Epidermal melanocyte (primary cell): ENCODE results near the gene PTPN13.
"Not testable (repeated sequence)": the region's sequence is repeated elsewhere in the genome, so short reads cannot be mapped to it uniquely, and the experiment has no call there.

Experiments used
- DNase-seq: peaks from one replicate; pipeline ENCODE4 v3.0.0; 2011; ENCODE audit warnings: low spot score; ENCODE audit not compliant: insufficient read length

PTPN13 gene

GRCh38 chr4:86631166-86631565, 37.1 kb downstream of the PTPN13 start:
- DNase-seq, result no peak

DNA sequence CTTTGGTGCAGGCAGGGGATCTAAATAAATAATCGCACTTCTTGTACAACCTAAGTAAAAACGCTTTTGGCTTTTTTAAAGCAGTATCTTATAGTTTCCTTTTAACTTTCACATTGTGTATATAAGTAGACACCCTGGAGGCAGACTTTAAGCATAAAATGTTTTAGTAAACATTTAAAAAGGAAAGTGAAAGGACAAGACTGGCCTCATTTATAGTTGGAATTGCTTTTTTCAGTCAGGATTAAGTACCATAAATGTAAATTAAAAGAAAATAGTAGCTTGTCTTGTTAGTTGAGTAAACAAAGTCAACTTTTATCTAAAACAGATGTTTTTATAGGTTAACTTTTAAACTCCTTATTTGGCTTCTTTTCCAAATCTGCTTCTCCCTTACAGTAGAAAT, 39.7 kb downstream of the PTPN13 start:
- no peak for DNase-seq

DNA sequence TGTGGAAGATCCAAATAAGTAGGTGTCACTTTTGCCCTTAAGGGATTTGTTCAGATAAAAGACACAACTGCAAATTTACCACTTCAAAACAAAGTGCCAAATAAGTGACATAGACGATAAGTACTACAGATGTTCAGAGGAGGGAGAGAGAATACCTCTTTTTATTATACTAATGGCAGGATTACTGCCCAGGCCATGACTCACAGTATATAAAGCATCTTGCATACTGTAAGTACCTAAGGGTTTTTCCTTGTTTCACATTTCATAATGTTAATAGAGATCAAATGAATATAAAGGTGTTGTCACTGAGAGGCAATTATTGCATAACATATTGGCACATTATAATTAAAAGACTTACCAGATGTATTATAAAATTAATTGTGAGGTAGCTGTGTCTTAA, 46.4 kb downstream of the PTPN13 start:
- no peak for DNase-seq

- no peak for DNase-seq
Measured at GRCh38 chr4:86641516-86642090, 47.5 kb downstream of the PTPN13 start.

GRCh38 chr4:86644892-86645291, 50.8 kb downstream of the PTPN13 start:
- no peak for DNase-seq

DNA sequence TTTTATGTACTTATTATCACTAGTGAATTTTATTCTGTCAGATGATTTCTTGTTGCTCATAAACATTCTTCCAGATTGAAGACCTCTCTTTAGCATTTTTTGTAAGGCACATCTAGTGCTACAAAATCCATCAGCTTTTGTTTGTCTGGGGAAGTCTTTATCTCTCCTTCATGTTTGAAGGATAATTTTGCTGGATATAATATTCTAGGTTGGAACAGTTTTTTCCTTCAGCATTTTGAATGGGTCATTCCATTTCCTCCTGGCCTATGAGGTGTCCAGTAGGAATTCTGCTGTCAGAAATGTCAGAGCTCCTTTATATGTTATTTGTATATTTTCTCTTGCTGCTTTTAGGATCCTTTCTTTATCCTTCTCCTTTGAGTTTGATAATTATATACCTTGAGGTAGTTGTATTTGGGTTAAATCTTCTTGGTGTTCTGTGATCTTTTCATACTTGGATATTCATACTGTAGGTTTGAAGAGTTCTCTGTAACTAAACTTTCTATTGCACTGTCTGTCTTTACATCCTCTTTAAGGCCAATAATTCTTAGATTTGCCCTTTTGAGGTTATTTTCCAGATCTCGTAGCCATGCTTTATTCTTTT, 58.3 kb downstream of the PTPN13 start:
- DNase-seq, result no peak

DNA sequence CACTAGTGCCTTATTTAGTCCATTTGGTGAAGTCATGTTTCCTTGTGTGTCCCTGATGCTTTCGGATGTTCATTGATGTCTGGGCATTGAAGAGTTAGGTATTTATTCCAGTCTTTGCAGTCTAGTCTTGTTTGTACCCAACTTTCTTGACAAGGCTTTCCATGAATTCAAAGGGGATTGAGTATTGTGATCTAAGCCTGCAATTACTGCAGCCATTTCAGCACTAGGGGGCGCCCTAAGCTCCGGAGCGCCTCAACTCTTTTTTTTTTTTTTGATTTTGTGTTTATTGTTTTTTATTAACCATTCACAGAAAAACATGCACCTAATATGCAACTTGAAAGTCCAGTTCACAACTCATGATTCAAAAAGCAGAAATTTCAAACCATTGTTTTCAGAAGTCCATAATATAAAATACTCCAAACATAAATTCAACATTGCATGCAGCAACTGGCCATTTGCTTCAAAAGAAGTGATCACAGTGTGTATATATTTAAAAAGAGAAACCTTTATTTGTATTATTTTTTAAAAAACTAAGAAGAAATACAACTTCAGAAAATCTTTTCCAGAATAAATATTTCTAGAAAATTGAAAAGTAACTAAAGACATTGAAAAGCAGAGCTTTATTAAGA, 59.2 kb downstream of the PTPN13 start:
- DNase-seq, result no peak

DNA sequence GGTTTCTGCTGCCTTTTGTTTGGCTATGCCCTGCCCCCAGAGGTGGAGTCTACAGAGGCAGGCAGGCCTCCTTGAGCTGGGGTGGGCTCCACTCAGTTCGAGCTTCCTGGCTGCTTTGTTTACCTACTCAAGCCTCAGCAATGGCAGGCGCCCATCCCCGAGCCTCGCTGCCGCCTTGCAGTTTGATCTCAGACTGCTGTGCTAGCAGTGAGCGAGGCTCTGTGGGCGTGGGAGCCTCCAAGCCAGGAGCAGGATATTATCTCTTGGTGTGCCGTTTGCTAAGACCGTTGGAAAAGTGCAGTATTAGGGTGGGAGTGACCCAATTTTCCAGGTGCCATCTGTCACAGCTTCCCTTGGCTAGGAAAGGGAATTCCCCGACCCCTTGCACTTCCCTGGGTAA, 62.7 kb downstream of the PTPN13 start:
- not testable (repeated sequence) for DNase-seq

DNA sequence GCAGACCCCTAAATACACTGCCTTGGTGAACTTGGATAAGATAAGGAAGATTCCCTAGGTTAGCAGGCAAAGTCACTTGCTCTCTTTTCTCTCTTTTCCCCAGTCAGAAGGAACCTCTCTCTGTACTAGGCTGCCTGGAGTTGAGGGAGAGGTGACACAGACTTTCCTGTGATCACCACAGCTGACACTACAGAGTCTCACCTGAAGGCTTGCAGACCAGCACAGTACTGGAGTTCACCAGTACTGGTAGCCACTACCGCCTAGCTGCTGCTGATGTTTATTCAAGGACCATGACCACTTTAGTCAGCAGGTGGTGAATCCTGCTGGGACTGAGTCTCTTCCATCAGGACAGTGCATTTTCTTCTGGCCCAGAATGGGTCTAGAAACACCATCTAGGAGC, 63.3 kb downstream of the PTPN13 start:
- DNase-seq, result no peak

DNA sequence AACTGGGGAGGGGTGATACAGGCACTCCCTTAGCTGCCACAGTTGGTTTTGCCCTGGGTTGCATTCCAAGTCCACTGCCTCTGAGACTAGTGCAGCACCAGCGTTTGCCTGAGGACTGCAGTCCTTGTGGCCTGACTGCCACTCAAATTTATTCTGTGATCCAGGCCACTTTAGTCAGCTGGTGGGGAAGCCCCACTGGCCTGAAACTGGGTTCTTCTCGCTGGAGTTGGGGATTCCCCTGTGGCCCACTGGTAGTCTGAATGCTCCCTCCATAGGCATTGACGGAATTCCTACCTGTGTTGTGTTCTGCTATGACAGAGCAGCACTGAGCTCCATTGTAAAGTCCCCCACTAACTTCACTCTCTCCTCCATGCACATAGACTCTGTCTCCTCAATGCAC, 63.8 kb downstream of the PTPN13 start:
- DNase-seq, result no peak

DNA sequence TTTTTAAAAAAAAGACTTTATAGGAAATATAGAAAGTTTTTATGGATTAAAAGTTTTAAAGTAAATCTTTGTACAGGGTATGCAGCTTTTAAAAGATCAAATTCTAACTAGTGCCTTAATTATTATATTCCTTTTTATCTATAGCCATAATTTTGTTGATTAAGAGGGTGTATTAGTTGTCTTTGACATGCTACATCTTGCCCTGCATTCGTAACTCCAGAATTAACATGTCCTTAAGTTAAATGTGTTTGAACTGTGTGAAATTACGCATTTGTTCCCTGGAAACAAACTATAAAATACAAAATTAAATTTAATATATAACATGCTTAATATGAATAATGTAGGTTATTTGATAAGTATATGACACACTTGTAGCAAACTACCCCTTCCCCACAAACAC, 66.3 kb downstream of the PTPN13 start:
- DNase-seq, result no peak

DNA sequence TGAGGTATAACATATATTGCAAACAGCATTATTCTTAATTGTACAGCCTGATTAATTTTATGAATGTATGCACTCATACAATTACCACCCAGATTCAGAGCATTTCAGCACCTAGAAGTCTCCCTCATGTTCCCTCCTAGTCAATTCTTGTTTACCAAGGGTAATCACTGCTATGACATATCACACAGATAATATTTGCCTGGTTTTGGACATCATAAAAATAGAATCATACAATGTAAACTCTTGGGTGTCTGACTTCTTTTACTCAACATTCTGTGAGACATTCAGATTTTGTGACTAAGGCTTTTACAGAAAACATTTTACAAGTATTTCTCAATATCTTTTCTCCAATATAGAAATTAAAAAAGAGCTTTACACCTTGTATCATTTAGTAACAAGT, 66.9 kb downstream of the PTPN13 start:
- no peak for DNase-seq

- no peak for DNase-seq
Measured at GRCh38 chr4:86661418-86661817, 67.3 kb downstream of the PTPN13 start.

DNA sequence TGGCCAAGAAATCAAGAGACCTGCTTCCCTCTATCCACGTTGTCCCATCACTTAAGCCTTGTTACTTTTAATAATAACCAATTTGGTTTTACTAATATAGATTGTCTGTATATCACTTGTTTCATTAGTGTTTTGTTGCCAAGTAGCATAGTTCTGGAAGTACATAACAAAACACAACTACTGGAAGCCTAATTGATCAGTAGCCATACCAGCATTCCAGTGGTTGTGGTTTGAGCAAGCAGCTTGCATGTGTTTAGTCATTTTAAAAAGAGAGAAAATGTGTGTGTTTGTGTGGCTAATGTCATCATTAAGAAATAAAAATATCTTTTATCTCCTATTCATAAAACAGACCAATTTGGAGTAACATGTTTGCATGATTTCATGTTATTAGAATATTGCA, 70.8 kb downstream of the PTPN13 start:
- DNase-seq, result no peak

- DNase-seq, result no peak
Measured at GRCh38 chr4:86670298-86670697, 76.2 kb downstream of the PTPN13 start.

- DNase-seq, result no peak
Measured at GRCh38 chr4:86670756-86671155, 76.6 kb downstream of the PTPN13 start.

GRCh38 chr4:86675548-86675947, 81.4 kb downstream of the PTPN13 start:
- no peak for DNase-seq

DNA sequence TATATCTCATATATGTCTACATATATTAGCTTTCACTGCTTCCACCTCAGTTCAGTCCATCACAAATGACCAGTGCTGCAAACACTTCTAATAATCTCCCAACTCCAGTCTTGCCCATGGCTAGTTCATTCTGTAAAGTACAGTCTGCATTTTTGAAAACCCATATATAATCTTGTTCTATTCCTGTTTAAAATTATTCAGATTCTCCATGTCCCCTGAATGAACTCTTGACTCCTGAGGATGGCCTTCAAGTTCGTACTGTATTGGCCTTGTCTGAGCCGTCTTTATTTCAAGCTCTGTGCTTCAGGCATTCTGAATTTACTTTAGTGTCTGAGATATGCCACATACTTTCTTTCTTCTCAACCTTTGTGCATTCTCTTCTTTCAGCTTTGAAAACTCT, 84.7 kb downstream of the PTPN13 start:
- DNase-seq, result no peak

GRCh38 chr4:86679441-86679840, 85.3 kb downstream of the PTPN13 start:
- DNase-seq, result no peak

GRCh38 chr4:86683167-86683566, 89.1 kb downstream of the PTPN13 start:
- DNase-seq, result no peak

DNA sequence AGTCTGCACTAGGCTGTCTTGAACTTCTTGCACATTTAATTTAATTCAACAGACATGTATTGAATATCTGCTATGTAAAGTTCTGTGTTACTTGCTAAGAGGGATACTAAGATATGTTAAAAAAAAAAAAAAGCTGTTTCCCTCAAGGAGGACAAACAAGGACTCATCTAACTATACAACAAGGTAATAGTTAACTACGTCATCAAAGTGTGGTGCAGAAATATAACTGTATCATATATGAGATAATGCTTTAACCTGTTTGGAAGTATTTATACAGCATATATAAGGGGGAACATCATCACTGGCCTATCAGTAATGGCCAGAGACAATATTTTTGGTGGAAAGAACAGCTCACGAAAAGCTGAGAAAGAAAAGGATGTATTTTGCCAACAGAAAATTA, 89.9 kb downstream of the PTPN13 start:
- no peak for DNase-seq

DNA sequence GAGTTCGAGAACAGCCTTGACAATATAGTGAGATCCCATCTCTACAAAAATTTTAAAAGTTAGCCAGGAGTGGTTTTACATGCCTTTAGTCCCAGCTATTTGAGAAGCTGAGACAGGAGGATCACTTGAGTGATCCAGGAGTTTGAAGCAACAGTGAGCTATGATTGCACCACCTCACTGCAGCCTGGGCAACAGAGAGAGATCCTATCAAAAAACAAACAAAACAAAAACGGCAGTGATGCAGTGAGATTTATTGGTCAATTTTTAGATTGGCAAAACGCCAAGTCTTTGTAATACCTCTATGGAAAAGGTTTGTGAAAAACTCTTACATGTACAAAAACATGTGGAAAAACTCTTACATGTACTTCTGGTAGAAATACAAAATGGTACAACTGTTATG, 91.3 kb downstream of the PTPN13 start:
- DNase-seq, result no peak

- no peak for DNase-seq
Measured at GRCh38 chr4:86686741-86687140, 92.6 kb downstream of the PTPN13 start.
